22Rv1 (cell line): Measurements from ENCODE around the gene CNTN4.

Experiments used
- CTCF ChIP-seq: fragments of 450-650 bp; IDR thresholded peaks from 2 replicates; pipeline ENCODE4 v1.5.1; 2017; ENCODE audit warnings: mild to moderate bottlenecking
- ZFX ChIP-seq: fragments of 450-650 bp; IDR thresholded peaks from 2 replicates; pipeline ENCODE4 v1.6.1; 2017; ENCODE audit warnings: antibody characterized with exemption, borderline replicate concordance

GRCh38 chr3:3105246-3105645 is 1006.6 kb downstream of the CNTN4 start:
- no peak for TF ChIP-seq CTCF
- no peak for TF ChIP-seq ZFX
